GM21717 (cell line): ENCODE measurements around the gene NDUFAF5.

Experiments used
- ATAC-seq: cut with Tn5 transposase; IDR thresholded peaks from one replicate; pipeline ENCODE4 v1.9.1; 2021; ENCODE audit warnings: mild to moderate bottlenecking, moderate library complexity; ENCODE audit not compliant: unreplicated experiment

Gene NDUFAF5

DNA sequence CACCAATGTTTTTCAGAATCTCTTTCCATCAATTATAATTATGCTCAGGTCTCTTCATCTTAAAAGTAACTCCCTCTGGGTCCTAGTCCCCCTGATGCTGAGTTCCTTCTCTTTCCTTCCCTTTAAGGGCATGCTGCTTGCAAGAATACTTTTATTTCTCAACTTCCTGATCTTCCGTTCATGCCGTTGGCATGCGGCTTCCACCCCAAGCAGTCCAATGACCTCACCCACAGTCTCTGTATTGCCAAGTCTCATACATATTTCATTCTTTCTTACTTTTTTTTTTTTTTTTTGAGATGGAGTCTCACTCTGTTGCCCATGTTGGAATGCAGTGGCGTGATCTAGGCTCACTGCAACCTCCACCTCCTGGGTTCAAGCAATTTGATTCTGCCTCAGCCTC, 83.5 kb downstream of the NDUFAF5 start:
- no peak for ATAC-seq

DNA sequence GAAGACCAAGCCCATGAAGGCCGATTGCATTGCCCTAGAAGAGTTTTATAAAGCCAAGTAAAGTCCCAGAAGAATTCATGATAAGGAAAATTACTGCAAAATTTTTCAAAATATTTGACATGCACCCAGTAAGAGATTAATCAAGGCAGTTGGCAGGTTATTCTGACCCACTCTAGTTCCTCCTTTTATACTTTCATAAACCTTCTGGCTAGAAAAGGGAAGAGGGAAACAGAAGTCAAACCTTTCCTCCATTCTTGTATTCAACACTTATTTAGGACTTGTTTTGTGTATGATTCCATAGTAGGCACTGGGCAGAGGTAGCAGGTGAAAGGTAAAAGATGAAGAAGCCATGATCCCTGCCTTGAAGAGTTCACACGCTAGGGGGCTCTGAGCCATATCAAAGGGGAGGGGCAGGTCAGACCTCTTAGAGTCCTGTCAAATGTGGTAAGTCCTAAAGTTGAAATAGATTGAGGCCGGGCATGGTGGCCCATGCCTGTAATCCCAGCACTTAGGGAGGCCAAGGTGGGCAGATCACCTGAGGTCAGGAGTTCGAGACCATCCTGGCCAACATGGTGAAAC, 85.4 kb downstream of the NDUFAF5 start:
- no peak for ATAC-seq
